K562 (cell line): Measurements from ENCODE around the gene ITGAD. TPM values are rescaled to one million over a fixed set of nuclear protein-coding genes. Genes with fewer than 3 reads are reported as not detected.

ENCODE experiments used
- ATAC-seq: fragments of 200-7000 bp; cut with Tn5 transposase; 3 replicates; pipeline ENCODE4 v1.9.1; 2020; ENCODE audit warnings: moderate library complexity
- BruUV-seq: library from RNA; stranded (reverse); fragments of 400-500 nt; replicated peaks from 2 replicates; lab custom pipeline; 2021; lab: Mats Ljungman, UMichigan
- CTCF ChIA-PET: fragments of 300-600 bp; formaldehyde crosslinking; extraction: SDS; loops from one replicate; lab custom pipeline; 2021; ENCODE audit warnings: low intra/inter-chr PET ratio; lab: Yijun Ruan, JAX
- POLR2A ChIA-PET: fragments of 300-600, 350-650 bp; sonication (Branson Sonifier 250); formaldehyde crosslinking; extraction: SDS; loops from one replicate; lab custom pipeline; 2021; ENCODE audit warnings: antibody characterized with exemption, inconsistent platforms; lab: Yijun Ruan, JAX
- DNase-seq, 4 experiments: peaks; one replicate each; pipeline versions ENCODE4 v3.0.0 to v3.0.0-alpha.2; 2011 to 2018; ENCODE audit warnings: low spot score in 3 of 4, mixed read lengths in 3 of 4; ENCODE audit errors: extremely low read depth in 1 of 4
- FAIRE-seq: peaks from 2 replicates; lab custom pipeline; 2011; peaks lifted over from hg19 to GRCh38; lab: Jason Lieb, UNC
- H2AFZ ChIP-seq: 2 replicates; pipeline ENCODE4 v1.6.0; 2011; ENCODE audit warnings: low read depth, low read length, control low read depth, inconsistent platforms
- H3K27ac ChIP-seq: fragments of 200-600 bp; 3 replicates; pipeline ENCODE4 v1.8.0; 2011; ENCODE audit warnings: low read depth, mild to moderate bottlenecking, control low read depth, inconsistent platforms, low read length, moderate library complexity, mixed read lengths; ENCODE audit errors: extremely low read depth
- H3K27me3 ChIP-seq, 2 experiments: fragments of 300-600 bp in 1 of 2; 2 replicates in 1 of 2; 3 replicates in 1 of 2; pipeline versions ENCODE4 v1.6.0 to v1.8.0; 2011; ENCODE audit warnings: inconsistent platforms in 2 of 2, low read length in 2 of 2, mild to moderate bottlenecking in 1 of 2, mixed read lengths in 1 of 2, moderate library complexity in 1 of 2; ENCODE audit not compliant: control insufficient read depth in 2 of 2, insufficient read depth in 2 of 2
- H3K36me3 ChIP-seq: fragments of 300-600 bp; 3 replicates; pipeline ENCODE4 v1.8.0; 2011; ENCODE audit warnings: mild to moderate bottlenecking, low read length, inconsistent platforms; ENCODE audit not compliant: control insufficient read depth, insufficient read depth
- H3K4me1 ChIP-seq, 2 experiments: fragments of 200-600 bp in 1 of 2; replicated peaks in 1 of 2; 2 replicates in 1 of 2; 3 replicates in 1 of 2; pipeline versions ENCODE4 v1.5.1 to v1.8.0; 2011; ENCODE audit warnings: inconsistent platforms in 2 of 2, low read length in 2 of 2, mild to moderate bottlenecking in 1 of 2, mixed read lengths in 1 of 2, moderate library complexity in 1 of 2; ENCODE audit not compliant: control insufficient read depth in 2 of 2, insufficient read depth in 2 of 2
- H3K4me2 ChIP-seq: 2 replicates; pipeline ENCODE4 v1.6.1; 2011; ENCODE audit warnings: low read length, control low read depth, inconsistent platforms, mixed read lengths; ENCODE audit not compliant: insufficient read depth
- H3K4me3 ChIP-seq: fragments of 200-600 bp; sonication (generic), shearing (Covaris generic); 2 replicates; pipeline ENCODE4 v1.5.1; 2016; ENCODE audit warnings: control low read depth, inconsistent platforms
- H3K79me2 ChIP-seq: fragments of 200-600 bp; 3 replicates; pipeline ENCODE4 v1.8.0; 2011; ENCODE audit warnings: low read length, inconsistent platforms; ENCODE audit not compliant: control insufficient read depth, insufficient read depth
- H3K9ac ChIP-seq, 2 experiments: 2 replicates each; pipeline versions ENCODE4 v1.6.0 to v1.6.1; 2011; ENCODE audit warnings: low read depth in 2 of 2, low read length in 2 of 2, control low read depth in 1 of 2, inconsistent platforms in 1 of 2, mild to moderate bottlenecking in 1 of 2, mixed read lengths in 1 of 2; ENCODE audit not compliant: insufficient read depth in 1 of 2
- H3K9me1 ChIP-seq: one replicate; pipeline ENCODE4 v1.6.0; 2011; ENCODE audit warnings: inconsistent platforms, mild to moderate bottlenecking, low read length, moderate library complexity; ENCODE audit not compliant: control insufficient read depth, insufficient read depth
- H3K9me3 ChIP-seq: replicated peaks from 2 replicates; pipeline ENCODE4 v1.5.1; 2011; ENCODE audit warnings: low read depth, low read length, inconsistent platforms; ENCODE audit not compliant: control insufficient read depth, insufficient read depth
- H4K20me1 ChIP-seq: replicated peaks from 2 replicates; pipeline ENCODE4 v1.6.1; 2011; ENCODE audit warnings: low read length, inconsistent platforms, mixed read lengths; ENCODE audit not compliant: control insufficient read depth, insufficient read depth
- CBX3 ChIP-seq, 2 experiments: IDR thresholded peaks; 1 replicate in 1 of 2; 2 replicates in 1 of 2; pipeline ENCODE4 v1.6.1; 2012; ENCODE audit warnings: inconsistent platforms in 2 of 2, low read length in 2 of 2, borderline replicate concordance in 1 of 2, control low read depth in 1 of 2
- DPF2 ChIP-seq: fragments of 450-650 bp; IDR thresholded peaks from 2 replicates; pipeline ENCODE4 v1.6.1; 2016
- HNRNPL ChIP-seq: fragments of 200-400 bp; formaldehyde crosslinking; IDR thresholded peaks from 2 replicates; pipeline ENCODE4 v1.6.1; 2017; ENCODE audit warnings: low read depth, mild to moderate bottlenecking, low read length
- MCM7 ChIP-seq, 2 experiments: fragments of 450-650 bp; IDR thresholded peaks; 2 replicates each; pipeline ENCODE4 v1.6.1; 2016 to 2018
- NEUROD1 ChIP-seq: fragments of 150-350 bp; IDR thresholded peaks from 2 replicates; pipeline ENCODE4 v1.6.1; 2014; ENCODE audit warnings: borderline replicate concordance, low read length, low read depth; ENCODE audit not compliant: partially characterized antibody
- NR3C1 ChIP-seq: sonication (generic); formaldehyde crosslinking; IDR thresholded peaks from 2 replicates; pipeline ENCODE4 v1.8.1; 2022; ENCODE audit warnings: missing genetic modification reagents
- PHF21A ChIP-seq: fragments of 450-650 bp; IDR thresholded peaks from 2 replicates; pipeline ENCODE4 v1.6.1; 2017; ENCODE audit warnings: low read depth, borderline replicate concordance
- RBM34 ChIP-seq: fragments of 200-400 bp; formaldehyde crosslinking; IDR thresholded peaks from 2 replicates; pipeline ENCODE4 v1.6.1; 2018; ENCODE audit warnings: low read length, borderline replicate concordance; ENCODE audit not compliant: insufficient read depth
- TRIM28 ChIP-seq: fragments of 450-650 bp; IDR thresholded peaks from 2 replicates; pipeline ENCODE4 v1.6.1; 2017
- ZNF124 ChIP-seq: sonication (generic); formaldehyde crosslinking; IDR thresholded peaks from 2 replicates; pipeline ENCODE4 v1.8.1; 2022; ENCODE audit warnings: missing genetic modification reagents
- ZNF3 ChIP-seq: fragments of 250-450 bp; sonication (Bioruptor Pico); IDR thresholded peaks from 2 replicates; pipeline ENCODE4 v1.5.0; 2021; ENCODE audit warnings: mild to moderate bottlenecking, moderate library complexity
- ZNF764 ChIP-seq: fragments of 250-450 bp; sonication (Bioruptor Pico); IDR thresholded peaks from 2 replicates; pipeline ENCODE4 v1.4.0; 2020; ENCODE audit warnings: low read depth, mild to moderate bottlenecking, moderate library complexity
- WGBS: fragments of 100-300 bp; shearing (Covaris generic); methylation state at CpG from one replicate; pipeline ENCODE4 v1.1.6; 2016; ENCODE audit warnings: low coverage, mixed read lengths; ENCODE audit not compliant: insufficient coverage; ENCODE audit errors: missing lambda C conversion rate; 5-methylcytosine and 5-hydroxymethylcytosine counted together
- in situ Hi-C: fragments of 300-500 bp; cut with MboI; formaldehyde crosslinking; loops from 4 replicates; pipeline ENCODE4 v1.15.0; 2018; ENCODE audit warnings: inconsistent platforms, mixed read lengths
- intact Hi-C: fragments of 100-400 bp; cut with micrococcal nuclease; formaldehyde crosslinking; loops from 2 replicates; pipeline ENCODE4 v1.14.2; 2022
- polyA plus RNA-seq, 8 experiments: library from polyadenylated mRNA; depleted of rRNA in 4 of 8; stranded (reverse) in 5 of 8; unstranded in 3 of 8; fragments of >200 nt; fragmentation: Nextera tagmentation in 2 of 8; fragmentation: Illumina TruSeq in 1 of 8; extraction: Ambion mirVana in 2 of 8; extraction: Trizol in 1 of 8; gene quantifications; 2 replicates each; pipeline versions ENCODE4 v1.2.1 to v1.2.3, GENCODE V29; 2011 to 2014; ENCODE audit warnings: inconsistent platforms in 1 of 8, missing spikeins in 1 of 8
- total RNA-seq, 7 experiments: library from RNA; depleted of rRNA in 6 of 7; stranded (reverse); fragments of >200 nt in 6 of 7; fragmentation: Illumina TruSeq in 2 of 7; extraction: Trizol in 2 of 7; gene quantifications; 2 replicates each; pipeline versions ENCODE4 v1.2.1 to v1.2.3, GENCODE V29; 2011 to 2021; ENCODE audit warnings: low replicate concordance in 1 of 7
- TF ChIP-seq, protein P1 (sequence below): fragments of 150-350 bp; conservative IDR thresholded peaks from 2 replicates; pipeline ENCODE4 v1.6.1; 2014; ENCODE audit warnings: low read length
- TF ChIP-seq, protein P2 (sequence below), 2 experiments: fragments of 250-450 bp in 1 of 2; fragments of 450-650 bp in 1 of 2; sonication (Bioruptor Pico) in 1 of 2; IDR thresholded peaks; 2 replicates each; pipeline versions ENCODE4 v1.6.1 to v1.8.0; 2016 to 2021; ENCODE audit warnings: mild to moderate bottlenecking in 2 of 2, moderate library complexity in 2 of 2, missing compliant biosample characterization in 1 of 2, missing genetic modification characterization in 1 of 2
- TF ChIP-seq, protein P3 (sequence below): fragments of 450-650 bp; IDR thresholded peaks from 2 replicates; pipeline ENCODE4 v1.6.1; 2016; ENCODE audit warnings: missing biosample characterization, missing genetic modification characterization
- TF ChIP-seq, protein P4 (sequence below), 2 experiments: IDR thresholded peaks; 2 replicates each; pipeline ENCODE4 v1.6.1; 2012; ENCODE audit warnings: improper control_type of control experiment in 2 of 2, low read depth in 2 of 2, low read length in 2 of 2, borderline replicate concordance in 1 of 2

The ITGAD gene
- total and polyA plus RNA-seq, 9 of the 15 experiments (the other 6 are each of a cell fraction or from before 2014, with no cell fraction given), result not detected

DNA sequence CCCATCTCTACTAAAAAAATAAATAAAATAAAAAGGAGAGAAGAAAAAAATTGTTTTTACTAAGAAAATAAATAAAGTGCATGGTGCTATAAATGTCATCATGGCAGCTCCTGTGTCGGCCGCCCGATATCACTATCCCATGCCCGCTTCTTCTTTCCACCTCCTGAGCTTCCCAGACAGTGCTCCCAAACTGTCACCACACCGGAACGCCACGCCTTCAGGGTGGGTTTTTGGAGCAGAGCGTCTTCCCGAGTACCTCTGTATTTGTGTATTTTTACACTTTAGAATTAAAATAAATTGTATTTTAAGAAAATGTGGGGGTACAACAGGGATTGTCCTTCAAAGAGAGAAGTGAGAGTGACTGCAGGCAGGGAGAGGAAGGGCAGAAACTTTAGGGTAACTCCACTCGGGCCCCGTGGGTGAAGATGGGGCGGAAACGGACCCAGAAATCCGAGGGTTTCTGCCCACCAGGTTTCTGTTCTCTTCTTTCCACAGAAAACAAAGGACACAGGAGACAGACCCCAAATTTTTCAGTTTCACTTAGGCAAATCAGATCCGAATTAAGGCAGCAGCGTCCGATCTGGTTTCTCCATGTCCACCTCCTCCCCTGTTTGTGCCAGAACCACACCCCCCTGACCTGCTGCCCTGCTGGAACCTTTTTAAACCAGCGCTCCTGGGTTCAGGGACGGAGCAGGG lies 41.7 kb upstream of the ITGAD start:
- Histone ChIP-seq H4K20me1 (no peaks in the 10 kb centered on the region), H3K9ac (no peak overlapping the region), H3K27me3 (peaks cover 0 to 17% of the 10 kb centered on the region in 2 experiments; a peak in 2 of 5 replicates), H3K9me1 (no peaks in the 10 kb centered on the region), H2AFZ (no peak overlapping the region), H3K27ac (no peak overlapping the region), H3K79me2 (no peaks in the 10 kb centered on the region), H3K9me3 (peaks cover 4% of the 10 kb centered on the region; the same call in 1 of the 2 replicates), H3K4me2 (no peak overlapping the region), H3K4me3 (no peak overlapping the region), H3K4me1 (peaks cover 2 to 19% of the 10 kb centered on the region in 2 experiments; a peak in 3 of 5 replicates), H3K36me3 (no peaks in the 10 kb centered on the region)
- ATAC-seq (no peak), DNase-seq (no peak), FAIRE-seq (no peak)
- 24% methylated on average over 19 of the region's 19 CpGs for WGBS
- in situ Hi-C loops, result no loop called here
- BruUV-seq, result no TSS peak
- CTCF ChIA-PET, result no interaction called here
- POLR2A ChIA-PET, result interaction anchor here (0.5 kb wide), 1 partner anchor 171 kb away, joined by 4 read pairs; no protein-coding TSS in a partner anchor
- intact Hi-C loops, result no loop called here
- TF ChIP-seq HNRNPL, result no peak
- TF ChIP-seq ZNF124 (CRISPR knock-in tag), result no peak
- TF ChIP-seq, protein P1, sequence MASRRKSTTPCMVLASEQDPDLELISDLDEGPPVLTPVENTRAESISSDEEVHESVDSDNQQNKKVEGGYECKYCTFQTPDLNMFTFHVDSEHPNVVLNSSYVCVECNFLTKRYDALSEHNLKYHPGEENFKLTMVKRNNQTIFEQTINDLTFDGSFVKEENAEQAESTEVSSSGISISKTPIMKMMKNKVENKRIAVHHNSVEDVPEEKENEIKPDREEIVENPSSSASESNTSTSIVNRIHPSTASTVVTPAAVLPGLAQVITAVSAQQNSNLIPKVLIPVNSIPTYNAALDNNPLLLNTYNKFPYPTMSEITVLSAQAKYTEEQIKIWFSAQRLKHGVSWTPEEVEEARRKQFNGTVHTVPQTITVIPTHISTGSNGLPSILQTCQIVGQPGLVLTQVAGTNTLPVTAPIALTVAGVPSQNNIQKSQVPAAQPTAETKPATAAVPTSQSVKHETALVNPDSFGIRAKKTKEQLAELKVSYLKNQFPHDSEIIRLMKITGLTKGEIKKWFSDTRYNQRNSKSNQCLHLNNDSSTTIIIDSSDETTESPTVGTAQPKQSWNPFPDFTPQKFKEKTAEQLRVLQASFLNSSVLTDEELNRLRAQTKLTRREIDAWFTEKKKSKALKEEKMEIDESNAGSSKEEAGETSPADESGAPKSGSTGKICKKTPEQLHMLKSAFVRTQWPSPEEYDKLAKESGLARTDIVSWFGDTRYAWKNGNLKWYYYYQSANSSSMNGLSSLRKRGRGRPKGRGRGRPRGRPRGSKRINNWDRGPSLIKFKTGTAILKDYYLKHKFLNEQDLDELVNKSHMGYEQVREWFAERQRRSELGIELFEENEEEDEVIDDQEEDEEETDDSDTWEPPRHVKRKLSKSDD, result no peak
- no peak for TF ChIP-seq DPF2
- TF ChIP-seq ZNF3 (CRISPR knock-in tag), result no peak
- no peak for TF ChIP-seq RBM34
- TF ChIP-seq, protein P2, sequence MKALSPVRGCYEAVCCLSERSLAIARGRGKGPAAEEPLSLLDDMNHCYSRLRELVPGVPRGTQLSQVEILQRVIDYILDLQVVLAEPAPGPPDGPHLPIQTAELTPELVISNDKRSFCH (CRISPR knock-in tag; IDR thresholded peaks at IDR 0.05), result no peak
- TF ChIP-seq, protein P2 (tag; IDR thresholded peaks at IDR 0.05), result no peak
- TF ChIP-seq MCM7 (IDR thresholded peaks at IDR 0.05), result no peak
- TF ChIP-seq TRIM28, result no peak
- TF ChIP-seq CBX3 (IDR thresholded peaks at IDR 0.05; ENCODE audit: borderline replicate concordance in 1 of 2, low read length in 2 of 2), result no peak
- TF ChIP-seq PHF21A, result no peak
- TF ChIP-seq, protein P3, sequence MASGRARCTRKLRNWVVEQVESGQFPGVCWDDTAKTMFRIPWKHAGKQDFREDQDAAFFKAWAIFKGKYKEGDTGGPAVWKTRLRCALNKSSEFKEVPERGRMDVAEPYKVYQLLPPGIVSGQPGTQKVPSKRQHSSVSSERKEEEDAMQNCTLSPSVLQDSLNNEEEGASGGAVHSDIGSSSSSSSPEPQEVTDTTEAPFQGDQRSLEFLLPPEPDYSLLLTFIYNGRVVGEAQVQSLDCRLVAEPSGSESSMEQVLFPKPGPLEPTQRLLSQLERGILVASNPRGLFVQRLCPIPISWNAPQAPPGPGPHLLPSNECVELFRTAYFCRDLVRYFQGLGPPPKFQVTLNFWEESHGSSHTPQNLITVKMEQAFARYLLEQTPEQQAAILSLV, result no peak
- TF ChIP-seq NEUROD1, result no peak
- TF ChIP-seq, protein P4, sequence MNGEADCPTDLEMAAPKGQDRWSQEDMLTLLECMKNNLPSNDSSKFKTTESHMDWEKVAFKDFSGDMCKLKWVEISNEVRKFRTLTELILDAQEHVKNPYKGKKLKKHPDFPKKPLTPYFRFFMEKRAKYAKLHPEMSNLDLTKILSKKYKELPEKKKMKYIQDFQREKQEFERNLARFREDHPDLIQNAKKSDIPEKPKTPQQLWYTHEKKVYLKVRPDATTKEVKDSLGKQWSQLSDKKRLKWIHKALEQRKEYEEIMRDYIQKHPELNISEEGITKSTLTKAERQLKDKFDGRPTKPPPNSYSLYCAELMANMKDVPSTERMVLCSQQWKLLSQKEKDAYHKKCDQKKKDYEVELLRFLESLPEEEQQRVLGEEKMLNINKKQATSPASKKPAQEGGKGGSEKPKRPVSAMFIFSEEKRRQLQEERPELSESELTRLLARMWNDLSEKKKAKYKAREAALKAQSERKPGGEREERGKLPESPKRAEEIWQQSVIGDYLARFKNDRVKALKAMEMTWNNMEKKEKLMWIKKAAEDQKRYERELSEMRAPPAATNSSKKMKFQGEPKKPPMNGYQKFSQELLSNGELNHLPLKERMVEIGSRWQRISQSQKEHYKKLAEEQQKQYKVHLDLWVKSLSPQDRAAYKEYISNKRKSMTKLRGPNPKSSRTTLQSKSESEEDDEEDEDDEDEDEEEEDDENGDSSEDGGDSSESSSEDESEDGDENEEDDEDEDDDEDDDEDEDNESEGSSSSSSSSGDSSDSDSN (IDR thresholded peaks at IDR 0.05; ENCODE audit: borderline replicate concordance in 1 of 2, low read depth in 2 of 2, low read length in 2 of 2), result no peak
- TF ChIP-seq NR3C1 (CRISPR knock-in tag), result no peak
- no peak for TF ChIP-seq ZNF764 (CRISPR knock-in tag)
